Endothelial cell (in vitro differentiated cells): Measurements from ENCODE around the gene NXF1. TPM values are rescaled to one million over a fixed set of nuclear protein-coding genes. Genes with fewer than 3 reads are reported as not detected.
A peak's percentile ranks its signal among the peaks of the same experiment; 100 is the strongest.
"Not testable (repeated sequence)": the region's sequence is repeated elsewhere in the genome, so short reads cannot be mapped to it uniquely, and the experiment has no call there.

Source experiments
- DNase-seq: peaks from one replicate; pipeline ENCODE4 v3.0.0; 2021; ENCODE audit warnings: low spot score
- H3K27ac Mint-ChIP-seq: one replicate; pipeline ENCODE4 v1.8.0; 2021; ENCODE audit warnings: mixed read lengths, inconsistent platforms; ENCODE audit not compliant: unreplicated experiment
- H3K27me3 Mint-ChIP-seq: one replicate; pipeline ENCODE4 v1.8.0; 2021; ENCODE audit warnings: mild to moderate bottlenecking, moderate library complexity, mixed read lengths, inconsistent platforms; ENCODE audit not compliant: unreplicated experiment
- H3K36me3 Mint-ChIP-seq: one replicate; pipeline ENCODE4 v1.8.0; 2021; ENCODE audit warnings: mild to moderate bottlenecking, low read depth, mixed read lengths, inconsistent platforms; ENCODE audit not compliant: unreplicated experiment
- H3K4me1 Mint-ChIP-seq: one replicate; pipeline ENCODE4 v1.8.0; 2021; ENCODE audit warnings: mild to moderate bottlenecking, mixed read lengths, inconsistent platforms; ENCODE audit not compliant: unreplicated experiment
- H3K4me3 Mint-ChIP-seq: one replicate; pipeline ENCODE4 v1.8.0; 2021; ENCODE audit warnings: mild to moderate bottlenecking, mixed read lengths, inconsistent platforms; ENCODE audit not compliant: unreplicated experiment
- H3K9me3 Mint-ChIP-seq: one replicate; pipeline ENCODE4 v1.8.0; 2021; ENCODE audit warnings: mixed read lengths, inconsistent platforms; ENCODE audit not compliant: unreplicated experiment
- CTCF ChIP-seq: fragments of 200-600 bp; sonication (generic); IDR thresholded peaks from one replicate; pipeline ENCODE4 v1.5.0; 2021; ENCODE audit warnings: antibody characterized with exemption; ENCODE audit not compliant: unreplicated experiment
- total RNA-seq: library from RNA; stranded (reverse); fragmentation: NEBNext Ultra II Directional; extraction: Animal tissue kit (Norgen Biotek cat#: 25700); gene quantifications from one replicate; pipeline ENCODE4 v1.2.1, GENCODE V29; 2021; ENCODE audit not compliant: unreplicated experiment

Gene NXF1
- total RNA-seq, 1 donor from 2014 or later = 50.8 TPM

DNA sequence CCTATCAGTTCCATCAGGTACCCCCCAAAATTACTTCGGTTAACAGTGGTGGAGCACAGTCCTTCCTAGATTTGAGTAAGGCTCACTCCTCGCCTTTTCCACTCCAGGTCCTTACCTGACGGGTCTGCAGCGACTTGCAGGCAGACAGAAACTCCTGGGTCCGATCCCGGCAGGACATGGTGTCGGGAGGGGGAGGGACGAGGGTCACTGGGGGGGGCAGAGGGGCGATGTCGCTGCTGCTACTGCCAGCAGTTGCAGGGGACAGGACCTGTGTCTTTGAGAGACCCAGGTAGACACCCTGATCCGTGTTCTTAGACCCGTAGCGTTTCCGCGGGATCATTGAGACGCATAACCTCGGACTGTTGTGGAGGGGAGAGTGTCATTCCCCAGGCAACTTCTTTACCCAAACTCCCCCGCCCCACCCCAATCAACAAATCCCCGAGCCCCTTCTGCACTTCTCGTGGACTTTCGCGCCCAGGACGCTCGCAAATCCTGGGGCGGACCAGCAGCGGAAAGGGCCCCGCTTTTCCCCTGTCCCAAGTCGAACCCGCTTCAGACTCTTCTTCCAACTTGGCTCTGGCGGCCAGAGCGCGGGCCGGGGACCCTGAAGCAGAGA, 25.8 kb upstream of the NXF1 start:
- peak overlapping the region; percentile 99 for H3K4me3 Mint-ChIP-seq
- H3K36me3 Mint-ChIP-seq = peaks cover 32% of the 10 kb centered on the region
- H3K27me3 Mint-ChIP-seq = peaks cover 15% of the 10 kb centered on the region
- TF ChIP-seq CTCF = no peak
- no peak for DNase-seq
- H3K4me1 Mint-ChIP-seq = peaks cover 20% of the 10 kb centered on the region
- H3K9me3 Mint-ChIP-seq = no peaks in the 10 kb centered on the region
- peak overlapping the region; percentile 99 for H3K27ac Mint-ChIP-seq

- DNase-seq, H3K4me3 Mint-ChIP-seq, H3K9me3 Mint-ChIP-seq, H3K27ac Mint-ChIP-seq: not testable (repeated sequence)
- peaks cover 12% of the 10 kb centered on the region for H3K27me3 Mint-ChIP-seq
- peaks cover 18% of the 10 kb centered on the region for H3K4me1 Mint-ChIP-seq
- H3K36me3 Mint-ChIP-seq = peaks cover 44% of the 10 kb centered on the region
Observed at GRCh38 chr11:62828130-62828529, 22.9 kb upstream of the NXF1 start.

GRCh38 chr11:62823677-62824076, 18.4 kb upstream of the NXF1 start:
- TF ChIP-seq CTCF = no peak
- H3K4me1 Mint-ChIP-seq = no peaks in the 10 kb centered on the region
- peak overlapping the region; percentile 51 for H3K4me3 Mint-ChIP-seq
- H3K36me3 Mint-ChIP-seq = peaks cover 54% of the 10 kb centered on the region
- no peak for DNase-seq
- no peak overlapping the region for H3K27ac Mint-ChIP-seq
- H3K9me3 Mint-ChIP-seq = no peaks in the 10 kb centered on the region
- H3K27me3 Mint-ChIP-seq = peaks cover 4% of the 10 kb centered on the region

DNA sequence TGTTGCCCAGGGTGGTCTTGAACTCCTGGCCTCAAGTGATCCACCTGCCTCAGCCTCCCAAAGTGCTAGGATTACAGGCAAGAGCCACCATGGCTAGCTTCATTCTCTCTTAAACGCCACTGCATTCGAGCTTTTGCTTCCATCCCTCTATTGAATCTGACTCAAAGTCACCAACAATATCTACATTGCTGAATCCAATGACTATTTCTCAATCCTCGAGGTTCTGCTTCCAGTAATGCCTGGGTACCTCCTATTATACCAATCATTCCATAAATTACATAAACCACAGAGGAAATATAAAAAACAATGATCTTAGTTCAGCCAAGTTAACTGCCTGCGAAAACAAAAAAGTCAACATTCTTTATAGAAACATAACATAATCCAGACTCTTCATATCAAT, 11.9 kb upstream of the NXF1 start:
- Mint-ChIP-seq H3K27me3 (no peaks in the 10 kb centered on the region), H3K4me3 (peak overlapping the region; percentile 75), H3K27ac (no peak overlapping the region), H3K36me3 (peaks cover 18% of the 10 kb centered on the region), H3K4me1 (no peaks in the 10 kb centered on the region), H3K9me3 (no peaks in the 10 kb centered on the region)
- TF ChIP-seq CTCF = no peak
- DNase-seq = no peak

- Mint-ChIP-seq H3K9me3 (no peaks in the 10 kb centered on the region), H3K4me1 (no peaks in the 10 kb centered on the region), H3K4me3 (no peak overlapping the region), H3K27me3 (no peaks in the 10 kb centered on the region), H3K36me3 (peaks cover 18% of the 10 kb centered on the region), H3K27ac (no peak overlapping the region)
- no peak for DNase-seq
- TF ChIP-seq CTCF = no peak
Observed at GRCh38 chr11:62816557-62816956, 11.3 kb upstream of the NXF1 start.
